HG02981 (cell line): Measurements from ENCODE around the gene NLN.
A peak's percentile ranks its signal among the peaks of the same experiment; 100 is the strongest.
"Not testable (repeated sequence)": the region's sequence is repeated elsewhere in the genome, so short reads cannot be mapped to it uniquely, and the experiment has no call there.

Source experiments
- ATAC-seq: cut with Tn5 transposase; IDR thresholded peaks from one replicate; pipeline ENCODE4 v1.9.1; 2021; ENCODE audit warnings: mild to moderate bottlenecking, moderate library complexity; ENCODE audit not compliant: unreplicated experiment

NLN gene

GRCh38 chr5:65730910-65731309, 8.9 kb downstream of the NLN start:
- ATAC-seq: no peak

- not testable (repeated sequence) for ATAC-seq
Observed at GRCh38 chr5:65732046-65732445, 10.0 kb downstream of the NLN start.

GRCh38 chr5:65734196-65734775, 12.3 kb downstream of the NLN start:
- ATAC-seq: not testable (repeated sequence)

- no peak for ATAC-seq
Observed at GRCh38 chr5:65734921-65735320, 12.9 kb downstream of the NLN start.

GRCh38 chr5:65736011-65736410, 14.0 kb downstream of the NLN start:
- ATAC-seq: no peak

GRCh38 chr5:65737842-65738241, 15.8 kb downstream of the NLN start:
- ATAC-seq: no peak

GRCh38 chr5:65738305-65738704, 16.3 kb downstream of the NLN start:
- no peak for ATAC-seq

GRCh38 chr5:65739162-65739561, 17.2 kb downstream of the NLN start:
- no peak for ATAC-seq

- ATAC-seq: peak; percentile 92
Observed at GRCh38 chr5:65742565-65743231, 20.7 kb downstream of the NLN start.

- ATAC-seq: no peak
Observed at GRCh38 chr5:65749221-65749844, 27.3 kb downstream of the NLN start.

- ATAC-seq: no peak
Observed at GRCh38 chr5:65749956-65750355, 28.0 kb downstream of the NLN start.

GRCh38 chr5:65750938-65751337, 28.9 kb downstream of the NLN start:
- no peak for ATAC-seq

GRCh38 chr5:65753189-65753588, 31.2 kb downstream of the NLN start:
- ATAC-seq: no peak

GRCh38 chr5:65758546-65759144, 36.6 kb downstream of the NLN start:
- no peak for ATAC-seq

- ATAC-seq: peak; percentile 68
Observed at GRCh38 chr5:65760504-65761275, 38.7 kb downstream of the NLN start.

GRCh38 chr5:65762234-65762633, 40.2 kb downstream of the NLN start:
- no peak for ATAC-seq

GRCh38 chr5:65765582-65765981, 43.6 kb downstream of the NLN start:
- ATAC-seq: no peak

- no peak for ATAC-seq
Observed at GRCh38 chr5:65766175-65766574, 44.2 kb downstream of the NLN start.

- ATAC-seq: no peak
Observed at GRCh38 chr5:65766781-65767180, 44.8 kb downstream of the NLN start.

GRCh38 chr5:65767565-65767964, 45.6 kb downstream of the NLN start:
- no peak for ATAC-seq

GRCh38 chr5:65768723-65769346, 46.8 kb downstream of the NLN start:
- no peak for ATAC-seq
